B cell (primary cell): ENCODE results near the gene RPS19.

Experiments
- EZH2 ChIP-seq: IDR thresholded peaks from 2 replicates; pipeline ENCODE4 v1.6.1; 2012; ENCODE audit warnings: borderline replicate concordance, low read depth, mild to moderate bottlenecking, moderate library complexity, low read length; ENCODE audit not compliant: insufficient read depth, poor library complexity, severe bottlenecking
- TF ChIP-seq, protein P1 (sequence below): fragments of 200-600 bp; IDR thresholded peaks from one replicate; pipeline ENCODE4 v1.8.0; 2022; ENCODE audit warnings: antibody characterized with exemption, mild to moderate bottlenecking

DNA sequence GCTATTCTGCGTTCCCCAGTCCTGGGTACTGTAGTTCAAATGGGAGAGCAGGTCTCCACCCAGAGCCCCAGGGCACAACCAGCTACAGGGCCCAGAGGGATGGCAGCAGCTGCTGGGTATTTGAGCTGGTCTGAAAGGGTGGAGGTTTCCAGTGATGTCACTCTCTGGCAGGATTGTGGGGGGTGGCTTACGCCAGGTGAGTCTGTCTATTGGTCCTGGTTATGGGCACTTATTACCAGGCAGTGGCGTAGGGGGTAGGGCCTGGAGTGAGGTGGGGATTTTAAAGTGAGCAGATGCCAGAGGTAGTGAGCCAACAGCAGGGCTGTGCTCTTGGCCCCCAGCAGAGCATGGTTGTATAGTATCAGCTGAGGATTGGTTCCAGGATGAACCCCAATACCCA lies 6.2 kb downstream of the RPS19 start:
- TF ChIP-seq, protein P1, sequence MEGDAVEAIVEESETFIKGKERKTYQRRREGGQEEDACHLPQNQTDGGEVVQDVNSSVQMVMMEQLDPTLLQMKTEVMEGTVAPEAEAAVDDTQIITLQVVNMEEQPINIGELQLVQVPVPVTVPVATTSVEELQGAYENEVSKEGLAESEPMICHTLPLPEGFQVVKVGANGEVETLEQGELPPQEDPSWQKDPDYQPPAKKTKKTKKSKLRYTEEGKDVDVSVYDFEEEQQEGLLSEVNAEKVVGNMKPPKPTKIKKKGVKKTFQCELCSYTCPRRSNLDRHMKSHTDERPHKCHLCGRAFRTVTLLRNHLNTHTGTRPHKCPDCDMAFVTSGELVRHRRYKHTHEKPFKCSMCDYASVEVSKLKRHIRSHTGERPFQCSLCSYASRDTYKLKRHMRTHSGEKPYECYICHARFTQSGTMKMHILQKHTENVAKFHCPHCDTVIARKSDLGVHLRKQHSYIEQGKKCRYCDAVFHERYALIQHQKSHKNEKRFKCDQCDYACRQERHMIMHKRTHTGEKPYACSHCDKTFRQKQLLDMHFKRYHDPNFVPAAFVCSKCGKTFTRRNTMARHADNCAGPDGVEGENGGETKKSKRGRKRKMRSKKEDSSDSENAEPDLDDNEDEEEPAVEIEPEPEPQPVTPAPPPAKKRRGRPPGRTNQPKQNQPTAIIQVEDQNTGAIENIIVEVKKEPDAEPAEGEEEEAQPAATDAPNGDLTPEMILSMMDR = no peak
- TF ChIP-seq EZH2 = no peak
